HG03039 (cell line): ENCODE data around the gene ITGA3.

Experiments
- ATAC-seq: cut with Tn5 transposase; IDR thresholded peaks from one replicate; pipeline ENCODE4 v1.9.1; 2021; ENCODE audit warnings: mild to moderate bottlenecking, moderate library complexity; ENCODE audit not compliant: unreplicated experiment

The ITGA3 gene

DNA sequence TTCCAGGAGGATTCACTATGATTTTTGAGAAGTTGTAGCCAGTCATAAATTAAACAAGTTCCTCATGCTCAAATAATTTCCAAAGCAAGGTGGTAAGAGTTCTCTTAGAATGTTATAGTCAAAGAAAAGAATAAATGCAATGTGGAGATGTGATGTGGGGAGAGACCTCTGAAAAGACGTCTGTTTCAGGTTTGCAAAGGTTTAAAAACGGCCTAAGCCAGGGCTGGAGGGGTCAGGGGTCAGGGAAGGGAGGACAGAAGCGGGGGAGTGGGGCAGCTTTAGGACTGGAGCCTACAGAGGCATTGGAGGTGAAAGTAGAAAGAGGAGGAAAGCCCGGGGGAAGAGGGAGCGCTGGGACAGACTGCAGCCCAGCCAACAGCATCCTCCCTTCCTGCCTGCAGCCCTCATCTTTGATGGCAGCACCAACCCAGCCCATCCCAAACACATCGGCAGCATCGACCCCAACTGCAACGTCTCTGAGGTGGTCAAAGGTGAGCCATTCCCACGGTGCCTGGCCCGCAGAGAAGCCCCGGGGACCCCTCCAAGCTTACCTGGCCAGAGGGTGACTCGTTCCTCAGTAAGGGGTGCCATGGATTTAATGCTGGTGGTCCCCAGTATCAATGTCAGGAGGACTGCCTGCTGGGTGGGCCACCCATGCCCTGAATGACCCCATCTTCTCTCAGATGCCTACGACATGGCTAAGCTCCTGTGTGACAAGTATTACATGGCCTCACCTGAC lies 50.7 kb downstream of the ITGA3 start:
- ATAC-seq, result no peak

GRCh38 chr17:50107790-50108414 lies 52.0 kb downstream of the ITGA3 start:
- no peak for ATAC-seq

GRCh38 chr17:50108556-50108955 lies 52.6 kb downstream of the ITGA3 start:
- ATAC-seq, result no peak

- no peak for ATAC-seq
Measured at GRCh38 chr17:50109207-50109606, 53.3 kb downstream of the ITGA3 start.

GRCh38 chr17:50109785-50110184 lies 53.9 kb downstream of the ITGA3 start:
- no peak for ATAC-seq

GRCh38 chr17:50110591-50111349 lies 54.9 kb downstream of the ITGA3 start:
- no peak for ATAC-seq

GRCh38 chr17:50111673-50112655 lies 56.1 kb downstream of the ITGA3 start:
- no peak for ATAC-seq

DNA sequence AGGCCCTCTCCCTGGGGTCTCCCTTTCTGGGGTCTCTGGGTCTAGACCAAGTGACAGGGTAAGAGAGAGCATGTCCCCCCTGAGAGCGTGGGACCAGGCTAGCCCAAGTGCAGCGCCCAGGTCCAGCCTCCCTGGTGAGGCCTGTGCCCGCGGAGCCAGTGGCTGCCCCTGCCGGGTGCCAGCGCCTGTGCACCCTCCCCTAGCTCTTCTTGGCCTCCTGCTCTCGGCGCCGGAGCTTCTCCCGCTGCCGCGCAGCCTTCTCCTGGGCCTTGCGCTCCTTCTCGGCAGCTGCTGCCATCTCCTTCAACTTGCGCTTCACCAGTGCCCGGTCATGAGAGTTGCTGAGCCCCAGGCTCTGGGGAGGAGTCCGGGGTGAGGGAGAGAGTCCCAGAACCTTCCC lies 56.8 kb downstream of the ITGA3 start:
- ATAC-seq, result no peak

- no peak for ATAC-seq
Measured at GRCh38 chr17:50113624-50114320, 57.9 kb downstream of the ITGA3 start.

- no peak for ATAC-seq
Measured at GRCh38 chr17:50114401-50114800, 58.5 kb downstream of the ITGA3 start.

DNA sequence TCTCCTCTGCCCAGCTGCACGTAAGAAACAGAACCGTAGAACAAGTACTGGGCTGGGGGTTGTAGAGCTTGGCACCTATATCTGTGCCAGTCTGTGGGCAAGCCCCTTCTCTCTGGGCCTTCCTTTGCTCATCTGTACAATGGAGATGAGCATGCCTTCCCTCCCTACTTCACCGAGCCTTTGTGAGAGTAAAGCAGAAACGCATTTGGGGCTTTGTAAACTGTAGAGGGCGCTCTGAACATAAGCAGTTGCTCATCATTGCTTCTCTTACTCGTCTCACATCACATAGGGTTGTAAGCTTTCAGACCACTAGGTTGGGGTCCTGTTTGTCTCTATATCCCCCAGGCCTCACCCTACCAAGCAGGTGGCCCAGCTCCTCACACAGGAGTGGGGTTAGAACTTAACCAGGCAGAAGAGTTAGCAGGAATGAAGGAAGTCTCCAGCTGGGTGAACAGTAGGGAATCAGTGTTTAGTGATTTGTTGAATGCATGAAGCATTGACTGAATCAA lies 59.0 kb downstream of the ITGA3 start:
- ATAC-seq, result no peak

DNA sequence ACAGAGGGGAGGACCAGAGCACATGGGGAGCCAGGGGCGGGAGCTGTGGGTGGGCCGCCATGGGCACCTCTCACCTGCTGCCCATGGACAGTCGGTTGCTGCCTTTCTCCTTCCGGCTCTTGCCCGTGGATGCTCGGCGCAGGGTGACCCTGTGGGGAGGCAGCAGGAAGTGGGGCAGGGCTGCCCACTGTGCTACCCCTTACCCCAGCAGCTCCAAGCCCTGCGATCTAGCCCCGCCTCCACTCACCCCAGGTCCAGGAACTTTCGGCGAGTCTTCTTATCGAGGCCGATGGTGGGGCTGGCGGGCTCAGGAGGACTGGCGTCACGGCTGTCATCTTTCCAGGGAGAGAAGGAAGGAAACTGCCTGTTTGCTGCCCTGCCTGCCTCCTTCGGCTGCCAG lies 59.8 kb downstream of the ITGA3 start:
- ATAC-seq, result no peak

GRCh38 chr17:50117202-50118051 lies 61.5 kb downstream of the ITGA3 start:
- no peak for ATAC-seq

DNA sequence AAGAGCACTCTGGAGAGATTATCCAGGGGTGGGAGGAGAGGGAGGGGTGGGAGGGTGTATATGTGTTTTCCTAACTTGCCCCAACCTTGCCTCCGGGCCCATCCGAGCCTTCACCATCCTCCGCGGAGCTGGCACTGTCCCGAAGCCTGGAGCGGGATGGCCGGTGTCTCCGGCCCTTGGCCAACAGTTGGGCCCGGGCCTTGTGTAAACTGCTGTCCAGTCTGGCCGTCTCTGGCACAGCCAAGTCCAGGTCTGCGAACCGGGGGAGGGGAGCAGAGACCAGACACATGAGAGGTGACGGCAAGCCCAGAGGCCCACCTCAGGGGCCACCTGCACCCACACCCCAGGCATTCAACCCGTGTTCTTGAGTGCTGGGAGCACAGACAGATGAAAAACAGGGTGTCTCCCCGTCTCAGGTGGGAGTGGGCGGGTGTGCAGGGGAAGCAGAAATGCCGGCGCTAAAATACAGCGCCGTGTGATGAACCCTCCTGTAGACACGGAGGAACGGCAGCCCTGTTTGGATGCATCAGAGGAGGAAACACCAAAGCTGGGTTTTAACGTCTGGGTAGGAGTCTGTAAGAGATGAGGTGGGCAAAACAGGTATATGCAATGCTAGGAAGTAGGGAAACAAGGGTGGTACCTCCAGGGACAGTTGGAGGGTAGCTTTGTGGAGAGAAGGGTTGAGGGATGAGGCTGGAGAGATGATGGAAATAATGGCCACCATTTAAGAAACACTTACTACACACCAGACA lies 62.3 kb downstream of the ITGA3 start:
- ATAC-seq, result no peak

- ATAC-seq, result no peak
Measured at GRCh38 chr17:50118828-50119218, 62.9 kb downstream of the ITGA3 start.

- no peak for ATAC-seq
Measured at GRCh38 chr17:50120475-50121253, 64.8 kb downstream of the ITGA3 start.

GRCh38 chr17:50122945-50123344 lies 67.0 kb downstream of the ITGA3 start:
- no peak for ATAC-seq
